Non-pigmented ciliary epithelial cell (primary cell): ENCODE results near the gene ADAR.
A peak's percentile ranks its signal among the peaks of the same experiment; 100 is the strongest.
"Not testable (repeated sequence)": the region's sequence is repeated elsewhere in the genome, so short reads cannot be mapped to it uniquely, and the experiment has no call there.

Experiments
- DNase-seq: peaks from one replicate; pipeline ENCODE4 v3.0.0-alpha.2; 2010; ENCODE audit warnings: low read depth

ADAR gene

GRCh38 chr1:154607609-154608396, at the start of gene ADAR:
Gene ADAR, minus strand, starts transcription at chr1:154608186. Its CDS starts 180 bp downstream, at chr1:154608006.
- DNase-seq: peak; percentile 87

- DNase-seq: no peak
These were observed 49.6 kb upstream of the ADAR start for GRCh38 chr1:154657556-154657955.

- no peak for DNase-seq
These were observed 44.9 kb upstream of the ADAR start for GRCh38 chr1:154652893-154653292.

- DNase-seq: not testable (repeated sequence)
These were observed 36.7 kb upstream of the ADAR start for GRCh38 chr1:154644724-154645123.

- DNase-seq: no peak
These were observed 33.5 kb upstream of the ADAR start for GRCh38 chr1:154641534-154641933.

GRCh38 chr1:154639876-154640275, 31.9 kb upstream of the ADAR start:
- DNase-seq: no peak

- DNase-seq: no peak
These were observed 27.2 kb upstream of the ADAR start for GRCh38 chr1:154635171-154635570.

GRCh38 chr1:154629675-154630073, 21.7 kb upstream of the ADAR start:
- no peak for DNase-seq

- no peak for DNase-seq
These were observed 21.2 kb upstream of the ADAR start for GRCh38 chr1:154629061-154629674.

- no peak for DNase-seq
These were observed 20.1 kb upstream of the ADAR start for GRCh38 chr1:154628121-154628405.

- peak; percentile 49 for DNase-seq
These were observed 19.5 kb upstream of the ADAR start for GRCh38 chr1:154627257-154628120.

- no peak for DNase-seq
These were observed 18.7 kb upstream of the ADAR start for GRCh38 chr1:154626456-154627256.

- DNase-seq: peak; percentile 90
These were observed 17.0 kb upstream of the ADAR start for GRCh38 chr1:154624746-154625643.

GRCh38 chr1:154623358-154623757, 15.4 kb upstream of the ADAR start:
- DNase-seq: no peak

- no peak for DNase-seq
These were observed 14.6 kb upstream of the ADAR start for GRCh38 chr1:154622503-154623039.

GRCh38 chr1:154621875-154622274, 13.9 kb upstream of the ADAR start:
- no peak for DNase-seq

- DNase-seq: no peak
These were observed 12.8 kb upstream of the ADAR start for GRCh38 chr1:154620751-154621150.

GRCh38 chr1:154619181-154619948, 11.4 kb upstream of the ADAR start:
- DNase-seq: no peak

- no peak for DNase-seq
These were observed 8.8 kb upstream of the ADAR start for GRCh38 chr1:154616659-154617345.
